ENCODE results near the gene HHAT. TPM values are rescaled to one million over a fixed set of nuclear protein-coding genes. Genes with fewer than 3 reads are reported as not detected.

Gene HHAT
- total and polyA plus RNA-seq, 2 of the 4 experiments (the other 2 are of a cell fraction), result 1.7 to 2.5 TPM

DNA sequence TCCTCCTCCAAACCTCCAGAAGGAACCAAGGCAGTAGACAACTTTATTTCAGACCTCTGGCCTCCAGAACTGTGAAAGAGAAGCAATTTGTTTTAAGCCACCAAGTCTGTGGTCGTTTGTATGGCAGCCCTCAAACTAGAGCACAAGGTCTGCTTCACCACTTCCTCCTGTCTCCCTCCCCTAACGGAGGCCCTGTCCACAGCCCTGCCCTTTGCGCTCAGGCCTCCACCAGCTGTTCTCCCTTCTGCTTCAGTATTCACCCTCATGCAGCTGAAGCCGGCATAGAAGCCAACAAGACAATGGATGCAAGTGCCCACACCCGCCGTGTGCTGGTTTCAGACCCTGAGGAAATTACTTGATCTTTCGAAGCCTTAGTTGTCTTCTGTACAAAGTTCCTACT lies 364.1 kb downstream of the HHAT start:
- Histone ChIP-seq H4K5ac (ENCODE audit: low read depth, low read length) (no peak overlapping the region), H3K4me1 (ENCODE audit: control insufficient read depth, insufficient read depth, low read length) (peaks cover 2% of the 10 kb centered on the region; the same call in 1 of the 2 replicates), H3K27me3 (ENCODE audit: control insufficient read depth, insufficient read depth, low read length) (no peaks in the 10 kb centered on the region), H2BK5ac (ENCODE audit: low read depth, low read length, poor library complexity, severe bottlenecking) (no peak overlapping the region), H3K79me1 (ENCODE audit: low read depth in 1 of 2, low read length in 2 of 2) (no peaks in the 10 kb centered on the region), H2AK5ac (ENCODE audit: low read depth, low read length) (no peak overlapping the region), H3K4me2 (ENCODE audit: low read depth, low read length) (no peak overlapping the region), H2AK9ac (replicated peaks; ENCODE audit: low read depth, low read length, poor library complexity) (no peak overlapping the region), H4K8ac (ENCODE audit: low read depth in 2 of 2, low read length in 2 of 2) (no peak overlapping the region), H4K91ac (ENCODE audit: insufficient read depth, low read depth, low read length) (no peak overlapping the region), H3K27ac (ENCODE audit: insufficient read depth, low read length) (no peak overlapping the region), H3K56ac (ENCODE audit: extremely low read depth, insufficient read depth, low read length) (no peak overlapping the region), H3K36me3 (ENCODE audit: control insufficient read depth, insufficient read depth, low read length) (no peaks in the 10 kb centered on the region), H2BK20ac (ENCODE audit: low read depth, low read length) (no peak overlapping the region), H3K4ac (ENCODE audit: low read depth, low read length) (no peak overlapping the region), H3K14ac (replicated peaks; ENCODE audit: low read depth, low read length) (no peak overlapping the region), H2BK120ac (ENCODE audit: low read depth, low read length) (no peak overlapping the region), H2BK15ac (ENCODE audit: low read depth, low read length) (no peak overlapping the region), H3K9me3 (ENCODE audit: control insufficient read depth, insufficient read depth, low read length) (no peaks in the 10 kb centered on the region), H3K9me1 (ENCODE audit: insufficient read depth, low read length) (0 out of 2 replicates have a peak, but pooled peaks cover 2% of the 10 kb centered on the region), H3K9ac (ENCODE audit: low read depth, low read length) (no peak overlapping the region), H3K23ac (ENCODE audit: low read depth, low read length) (no peak overlapping the region), H3K18ac (ENCODE audit: low read depth, low read length) (no peak overlapping the region), H2AFZ (replicated peaks; ENCODE audit: low read length, poor library complexity) (no peak overlapping the region), H4K20me1 (ENCODE audit: insufficient read depth, low read length) (no peaks in the 10 kb centered on the region), H3K4me3 (ENCODE audit: insufficient read depth, low read depth, low read length) (no peak overlapping the region)
- in situ Hi-C loops (cut with MboI; ENCODE audit: low sequenced_read_pairs) (no loop called here), intact Hi-C loops (cut with micrococcal nuclease) (no loop called here), dilution Hi-C loops (cut with HindIII; ENCODE audit: low sequenced_read_pairs, unreplicated experiment) (no loop called here)
- ChIA-PET CTCF (no interaction called here), POLR2A (ENCODE audit: unreplicated experiment) (no interaction called here)
- DNase-seq (no peak), ATAC-seq (ENCODE audit: low read depth) (no peak)
- 61% methylated on average over 4 of the region's 7 CpGs; no CpG with 5 or more reads in 1 of the 2 experiments for WGBS, 2 experiments (ENCODE audit: extremely low coverage in 2 of 2, insufficient read length in 1 of 2)
- TF ChIP-seq, protein P1, sequence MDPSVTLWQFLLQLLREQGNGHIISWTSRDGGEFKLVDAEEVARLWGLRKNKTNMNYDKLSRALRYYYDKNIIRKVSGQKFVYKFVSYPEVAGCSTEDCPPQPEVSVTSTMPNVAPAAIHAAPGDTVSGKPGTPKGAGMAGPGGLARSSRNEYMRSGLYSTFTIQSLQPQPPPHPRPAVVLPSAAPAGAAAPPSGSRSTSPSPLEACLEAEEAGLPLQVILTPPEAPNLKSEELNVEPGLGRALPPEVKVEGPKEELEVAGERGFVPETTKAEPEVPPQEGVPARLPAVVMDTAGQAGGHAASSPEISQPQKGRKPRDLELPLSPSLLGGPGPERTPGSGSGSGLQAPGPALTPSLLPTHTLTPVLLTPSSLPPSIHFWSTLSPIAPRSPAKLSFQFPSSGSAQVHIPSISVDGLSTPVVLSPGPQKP (IDR thresholded peaks at IDR 0.05; ENCODE audit: borderline replicate concordance, low read depth, low read length), result no peak
- no peak for TF ChIP-seq BHLHE40 (IDR thresholded peaks at IDR 0.05; ENCODE audit: low read depth, low read length)
- no peak for TF ChIP-seq SMC3 (IDR thresholded peaks at IDR 0.05; ENCODE audit: low read depth, low read length)
- no peak for TF ChIP-seq POLR2A (IDR thresholded peaks at IDR 0.05; ENCODE audit: low read depth, low read length)
- no peak for TF ChIP-seq NFE2L2 (IDR thresholded peaks at IDR 0.05; ENCODE audit: low read depth, low read length)
- TF ChIP-seq MAFK (IDR thresholded peaks at IDR 0.05; ENCODE audit: low read depth, low read length), result no peak
- TF ChIP-seq MAZ (IDR thresholded peaks at IDR 0.05; ENCODE audit: borderline replicate concordance, low read depth, low read length), result no peak
- no peak for TF ChIP-seq RCOR1 (IDR thresholded peaks at IDR 0.05; ENCODE audit: insufficient replicate concordance, low read length)
- no peak for TF ChIP-seq RAD21 (IDR thresholded peaks at IDR 0.05; ENCODE audit: low read length)
- TF ChIP-seq CHD1 (IDR thresholded peaks at IDR 0.05; ENCODE audit: low read depth, low read length), result no peak
- no TSS peak for BruUV-seq (replicated peaks)
